Upper lobe of left lung (tissue), 6 donors: ENCODE measurements around the gene CD79A. TPM values are rescaled to one million over a fixed set of nuclear protein-coding genes. Genes with fewer than 3 reads are reported as not detected.
A peak's percentile ranks its signal among the peaks of the same experiment; 100 is the strongest.

ENCODE experiments used
- ATAC-seq, 2 donors: fragments of 200-7000 bp; cut with Tn5 transposase; one replicate each; pipeline ENCODE4 v1.9.1; 2022; ENCODE audit warnings: mild to moderate bottlenecking in 2 of 2, moderate library complexity in 2 of 2; ENCODE audit not compliant: low FRiP score in 2 of 2
- DNase-seq, 2 donors: peaks; one replicate each; pipeline ENCODE4 v3.0.0-alpha.2; 2019 to 2020
- H3K27ac ChIP-seq, 4 donors: fragments of 200-600 bp; sonication (generic); one replicate each; pipeline ENCODE4 v1.5.1; 2016 to 2019
- H3K27me3 ChIP-seq, 4 donors: fragments of 200-600 bp; sonication (generic); one replicate each; pipeline ENCODE4 v1.5.1; 2017 to 2019
- H3K36me3 ChIP-seq, 4 donors: fragments of 200-600 bp; sonication (generic); one replicate each; pipeline ENCODE4 v1.5.1; 2016 to 2019
- H3K4me1 ChIP-seq, 4 donors: fragments of 200-600 bp; sonication (generic); one replicate each; pipeline ENCODE4 v1.5.1; 2018 to 2019
- H3K4me3 ChIP-seq, 4 donors: fragments of 200-600 bp; sonication (generic); one replicate each; pipeline ENCODE4 v1.5.1; 2017 to 2019; ENCODE audit warnings: mild to moderate bottlenecking in 2 of 4, moderate library complexity in 1 of 4
- H3K9me3 ChIP-seq, 4 donors: fragments of 200-600 bp; sonication (generic); one replicate each; pipeline ENCODE4 v1.5.1; 2018 to 2019
- CTCF ChIP-seq, 6 experiments: fragments of 450-650 bp in 4 of 6; fragments of 200-600 bp in 2 of 6; sonication (generic) in 2 of 6; IDR thresholded peaks; one replicate each; pipeline ENCODE4 v1.5.1; 2016 to 2019; ENCODE audit warnings: antibody characterized with exemption in 6 of 6
- EP300 ChIP-seq, 4 donors: sonication (generic); formaldehyde crosslinking; IDR thresholded peaks; one replicate each; pipeline ENCODE4 v1.5.1; 2017; ENCODE audit warnings: antibody characterized with exemption in 4 of 4, control low read depth in 2 of 4
- POLR2A ChIP-seq, 4 donors: fragments of 450-650 bp; IDR thresholded peaks; one replicate each; pipeline ENCODE4 v1.5.1; 2016 to 2017; ENCODE audit warnings: antibody characterized with exemption in 4 of 4, mild to moderate bottlenecking in 2 of 4
- POLR2AphosphoS5 ChIP-seq, 2 donors: sonication (generic); formaldehyde crosslinking; IDR thresholded peaks; one replicate each; pipeline ENCODE4 v1.5.1; 2017; ENCODE audit warnings: antibody characterized with exemption in 2 of 2
- WGBS, 2 donors: methylation state at CpG; one replicate each; pipeline ENCODE4 v1.1.5; 2017 to 2018; 5-methylcytosine and 5-hydroxymethylcytosine counted together
- total RNA-seq, 6 donors: library from RNA; depleted of rRNA in 4 of 6; stranded (reverse); fragments of >200 nt in 4 of 6; gene quantifications; one replicate each; pipeline versions ENCODE4 v1.1.0 to v1.2.1, GENCODE V29; 2016 to 2021
- donor health status: DM: no; HTN: no; CAD: no; lungs with moderate emphysema.
- donor health status: DM: no; HTN: yes; CAD: no; lungs with severe emphysema.

CD79A gene
- total RNA-seq, 6 donors from 2014 or later = 0.76 to 4.7 (median 4.1) TPM; not detected in 1

- no peak for DNase-seq
- no peak for TF ChIP-seq POLR2AphosphoS5 (IDR thresholded peaks at IDR 0.05)
- no peak for TF ChIP-seq POLR2A (IDR thresholded peaks at IDR 0.05)
- no peak for TF ChIP-seq EP300 (IDR thresholded peaks at IDR 0.05)
- TF ChIP-seq CTCF (IDR thresholded peaks at IDR 0.05) = no peak
- Histone ChIP-seq H3K4me3 (peak overlapping the region in 2 of 4 donors; percentile 13 to 34), H3K9me3 (no peaks in the 10 kb centered on the region), H3K4me1 (peaks cover 0 to 31% (median 28%) of the 10 kb centered on the region in 4 donors), H3K27me3 (no peaks in the 10 kb centered on the region), H3K27ac (peak overlapping the region in 2 of 4 donors; percentile 50 to 72), H3K36me3 (peaks cover 57 to 79% (median 70%) of the 10 kb centered on the region in 4 donors)
- WGBS, 2 donors = 88% methylated on average over 22 to 24 of the region's 24 CpGs
- ATAC-seq = no peak
These were observed 28.4 kb downstream of the CD79A start for GRCh38 chr19:41905273-41906002.

GRCh38 chr19:41906271-41906670 lies 29.2 kb downstream of the CD79A start:
- Histone ChIP-seq H3K27ac (no peak overlapping the region), H3K9me3 (no peaks in the 10 kb centered on the region), H3K4me3 (no peak overlapping the region), H3K36me3 (peaks cover 51 to 71% (median 64%) of the 10 kb centered on the region in 4 donors), H3K4me1 (peaks cover 0 to 31% (median 28%) of the 10 kb centered on the region in 4 donors), H3K27me3 (no peaks in the 10 kb centered on the region)
- no peak for ATAC-seq
- TF ChIP-seq EP300 (IDR thresholded peaks at IDR 0.05) (no peak), POLR2AphosphoS5 (IDR thresholded peaks at IDR 0.05) (no peak), POLR2A (IDR thresholded peaks at IDR 0.05) (no peak), CTCF (IDR thresholded peaks at IDR 0.05) (no peak)
- DNase-seq = no peak
- 84 to 93% methylated on average over 5 to 9 of the region's 9 CpGs for whole genome bisulfite sequencing, 2 donors

- H3K4me1 ChIP-seq = peaks cover 0 to 31% (median 30%) of the 10 kb centered on the region in 4 donors
- no peak overlapping the region for H3K27ac ChIP-seq
- 80 to 84% methylated on average over 21 of the region's 21 CpGs for WGBS, 2 donors
- H3K9me3 ChIP-seq = no peaks in the 10 kb centered on the region
- DNase-seq (no peak), ATAC-seq (no peak)
- H3K27me3 ChIP-seq = peaks cover 0 to 4% (median 2%) of the 10 kb centered on the region in 4 donors
- peaks cover 44 to 63% (median 55%) of the 10 kb centered on the region in 4 donors for H3K36me3 ChIP-seq
- H3K4me3 ChIP-seq = no peak overlapping the region
- TF ChIP-seq CTCF (IDR thresholded peaks at IDR 0.05) = no peak
- no peak for TF ChIP-seq POLR2AphosphoS5 (IDR thresholded peaks at IDR 0.05)
These were observed 30.0 kb downstream of the CD79A start for GRCh38 chr19:41906916-41907680.

- Histone ChIP-seq H3K4me3 (no peak overlapping the region), H3K4me1 (peaks cover 0 to 40% (median 32%) of the 10 kb centered on the region in 4 donors), H3K36me3 (peaks cover 34 to 52% (median 45%) of the 10 kb centered on the region in 4 donors), H3K27ac (no peak overlapping the region), H3K9me3 (no peaks in the 10 kb centered on the region), H3K27me3 (peaks cover 0 to 15% (median 12%) of the 10 kb centered on the region in 4 donors)
- TF ChIP-seq POLR2AphosphoS5 (IDR thresholded peaks at IDR 0.05) = no peak
- no peak for TF ChIP-seq EP300 (IDR thresholded peaks at IDR 0.05)
- no peak for TF ChIP-seq POLR2A (IDR thresholded peaks at IDR 0.05)
- TF ChIP-seq CTCF (IDR thresholded peaks at IDR 0.05) = no peak
- 83 to 87% methylated on average over 12 to 23 of the region's 25 CpGs for WGBS, 2 donors
- no peak for ATAC-seq
- peak in 1 of 2 donors; percentile 69 for DNase-seq
These were observed 31.0 kb downstream of the CD79A start for GRCh38 chr19:41907994-41908615.
